ENCODE measurements around the gene FOXO1. TPM values are rescaled to one million over a fixed set of nuclear protein-coding genes. Genes with fewer than 3 reads are reported as not detected.

The FOXO1 gene
- total RNA-seq, 4 donors from 2014 or later: 9.1 to 42.3 (median 14.2) TPM

DNA sequence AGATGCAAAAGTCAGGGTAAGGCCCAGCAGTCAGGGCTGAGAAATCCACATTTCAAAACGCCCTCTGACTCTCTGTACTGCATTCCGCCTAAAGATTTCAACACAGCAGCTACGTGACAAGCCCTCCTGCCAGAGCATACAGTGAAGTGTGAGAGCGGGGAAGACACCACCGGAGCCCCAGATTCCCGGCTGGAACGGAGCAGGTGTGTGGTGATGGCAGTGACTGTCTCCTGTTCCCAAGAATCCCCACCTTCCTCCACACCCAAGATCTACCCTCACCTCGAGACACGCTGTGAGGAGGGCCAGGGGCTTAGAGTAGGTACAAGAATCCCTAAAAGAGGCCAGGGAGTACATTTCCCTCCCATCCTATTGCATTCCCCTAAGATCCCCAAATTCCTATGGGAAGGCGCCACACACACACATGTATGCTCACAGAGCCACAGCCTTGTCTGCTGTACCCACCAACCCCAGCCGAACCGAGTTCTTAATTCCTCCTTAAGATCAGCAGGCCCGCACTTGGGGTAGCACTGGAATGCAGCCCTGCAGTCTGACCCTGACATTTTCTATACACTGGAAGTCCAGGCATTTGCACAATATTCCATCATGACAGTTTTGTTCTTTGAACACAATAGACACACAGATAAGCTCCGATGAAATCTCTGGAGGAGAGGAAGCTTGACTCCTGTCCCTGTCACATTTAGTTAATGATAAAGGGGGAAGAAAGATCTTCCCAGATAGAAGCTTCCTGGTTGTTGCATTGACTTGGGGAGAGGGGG is 102.9 kb downstream of the FOXO1 start:
- WGBS, 2 donors: 73 to 76% methylated on average over 12 to 13 of the region's 14 CpGs
- no peak for DNase-seq
- intact Hi-C loops (cut with DNase I): no loop called here
- Histone ChIP-seq H3K27me3 (no peaks in the 10 kb centered on the region), H3K9me3 (no peaks in the 10 kb centered on the region), H3K4me1 (peaks cover 5 to 84% (median 44%) of the 10 kb centered on the region in 3 donors), H3K4me3 (peak overlapping the region in 1 of 4 donors; percentile 26), H3K27ac (peak overlapping the region in 3 of 4 donors; percentile 6 to 81 (median 66)), H3K36me3 (peaks cover 0 to 20% (median 0%) of the 10 kb centered on the region in 3 donors)
- no peak for TF ChIP-seq POLR2A (IDR thresholded peaks at IDR 0.05)
- TF ChIP-seq, protein P1, sequence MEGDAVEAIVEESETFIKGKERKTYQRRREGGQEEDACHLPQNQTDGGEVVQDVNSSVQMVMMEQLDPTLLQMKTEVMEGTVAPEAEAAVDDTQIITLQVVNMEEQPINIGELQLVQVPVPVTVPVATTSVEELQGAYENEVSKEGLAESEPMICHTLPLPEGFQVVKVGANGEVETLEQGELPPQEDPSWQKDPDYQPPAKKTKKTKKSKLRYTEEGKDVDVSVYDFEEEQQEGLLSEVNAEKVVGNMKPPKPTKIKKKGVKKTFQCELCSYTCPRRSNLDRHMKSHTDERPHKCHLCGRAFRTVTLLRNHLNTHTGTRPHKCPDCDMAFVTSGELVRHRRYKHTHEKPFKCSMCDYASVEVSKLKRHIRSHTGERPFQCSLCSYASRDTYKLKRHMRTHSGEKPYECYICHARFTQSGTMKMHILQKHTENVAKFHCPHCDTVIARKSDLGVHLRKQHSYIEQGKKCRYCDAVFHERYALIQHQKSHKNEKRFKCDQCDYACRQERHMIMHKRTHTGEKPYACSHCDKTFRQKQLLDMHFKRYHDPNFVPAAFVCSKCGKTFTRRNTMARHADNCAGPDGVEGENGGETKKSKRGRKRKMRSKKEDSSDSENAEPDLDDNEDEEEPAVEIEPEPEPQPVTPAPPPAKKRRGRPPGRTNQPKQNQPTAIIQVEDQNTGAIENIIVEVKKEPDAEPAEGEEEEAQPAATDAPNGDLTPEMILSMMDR (IDR thresholded peaks at IDR 0.05): no peak

DNA sequence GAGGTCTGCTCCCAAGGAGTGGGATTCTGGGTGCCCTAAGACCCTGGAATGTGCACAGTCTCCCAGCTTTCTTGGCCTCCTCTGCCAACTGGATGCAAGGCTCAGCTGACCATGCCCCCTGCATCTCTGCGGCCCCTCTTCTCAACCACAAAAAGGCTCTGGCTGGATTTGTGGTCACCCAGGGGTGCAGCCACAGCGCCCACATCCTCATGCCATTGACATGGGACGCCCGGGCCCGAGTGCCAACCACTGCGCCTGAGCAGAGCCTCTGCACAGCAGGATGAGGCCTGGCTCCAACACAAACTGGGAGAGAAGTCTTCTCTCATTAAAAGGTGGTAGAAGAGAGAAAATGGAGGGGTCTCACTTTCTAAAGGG is 103.5 kb downstream of the FOXO1 start:
- Histone ChIP-seq H3K27ac (peak overlapping the region in 3 of 4 donors; percentile 13 to 81 (median 66)), H3K4me3 (no peak overlapping the region), H3K4me1 (peaks cover 5 to 84% (median 38%) of the 10 kb centered on the region in 3 donors), H3K9me3 (no peaks in the 10 kb centered on the region), H3K27me3 (no peaks in the 10 kb centered on the region), H3K36me3 (peaks cover 0 to 20% (median 0%) of the 10 kb centered on the region in 3 donors)
- WGBS, 2 donors: 70% methylated on average over 5 of the region's 6 CpGs; no CpG with 5 or more reads in 1 of the 2 donors
- no peak for DNase-seq
- intact Hi-C loops (cut with DNase I): no loop called here
- TF ChIP-seq, protein P1 (IDR thresholded peaks at IDR 0.05): no peak
- TF ChIP-seq POLR2A (IDR thresholded peaks at IDR 0.05): no peak

DNA sequence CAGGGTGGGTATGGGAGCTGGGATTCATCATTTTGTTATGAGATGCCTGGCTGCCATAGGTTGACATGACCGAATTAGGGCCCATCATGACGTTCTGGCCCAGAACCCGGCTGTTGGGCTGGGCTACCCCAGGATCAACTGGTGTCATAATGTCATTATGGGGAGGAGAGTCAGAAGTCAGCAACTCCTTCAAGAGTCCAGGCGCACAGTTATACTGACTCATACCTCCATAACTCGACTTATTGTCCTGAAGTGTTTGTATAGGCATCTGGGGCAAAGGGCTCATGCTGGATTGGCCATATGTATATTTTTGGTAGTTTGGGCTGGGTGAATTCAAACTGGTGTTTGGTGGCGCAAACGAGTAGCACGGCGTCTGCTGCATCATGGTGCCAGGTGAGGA is 106.5 kb downstream of the FOXO1 start:
- H3K4me3 ChIP-seq: no peak overlapping the region
- peaks cover 5 to 66% (median 28%) of the 10 kb centered on the region in 3 donors for H3K4me1 ChIP-seq
- H3K36me3 ChIP-seq: peaks cover 0 to 20% (median 0%) of the 10 kb centered on the region in 3 donors
- no peaks in the 10 kb centered on the region for H3K9me3 ChIP-seq
- intact Hi-C loops (cut with DNase I): no loop called here
- WGBS, 2 donors: 92 to 96% methylated on average over 7 to 9 of the region's 9 CpGs
- no peak for DNase-seq
- no peaks in the 10 kb centered on the region for H3K27me3 ChIP-seq
- peak overlapping the region in 1 of 4 donors; percentile 31 for H3K27ac ChIP-seq
- no peak for TF ChIP-seq POLR2A (IDR thresholded peaks at IDR 0.05)
- TF ChIP-seq, protein P1 (IDR thresholded peaks at IDR 0.05): no peak

DNA sequence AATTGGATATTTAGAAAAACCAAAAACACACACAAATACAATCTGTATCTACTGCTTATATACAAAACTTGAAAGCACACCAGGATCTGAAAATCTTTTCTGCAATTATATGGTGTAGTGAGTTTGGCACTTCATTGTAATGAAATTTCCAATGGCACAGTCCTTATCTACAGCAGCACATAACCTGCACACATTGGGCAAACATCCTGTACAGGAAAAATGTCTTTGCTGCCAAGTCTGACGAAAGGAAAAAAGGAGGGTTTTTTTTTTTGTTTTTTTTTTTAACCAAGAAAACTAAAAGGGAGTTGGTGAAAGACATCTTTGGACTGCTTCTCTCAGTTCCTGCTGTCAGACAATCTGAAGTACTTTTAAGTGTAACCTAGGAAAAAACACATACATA is 107.8 kb downstream of the FOXO1 start:
- H3K9me3 ChIP-seq: no peaks in the 10 kb centered on the region
- H3K27ac ChIP-seq: peak overlapping the region in 2 of 4 donors; percentile 8 to 30
- TF ChIP-seq, protein P1 (IDR thresholded peaks at IDR 0.05): no peak
- TF ChIP-seq POLR2A (IDR thresholded peaks at IDR 0.05): no peak
- H3K4me3 ChIP-seq: no peak overlapping the region
- intact Hi-C loops (cut with DNase I): no loop called here
- DNase-seq: no peak
- H3K4me1 ChIP-seq: peaks cover 0 to 54% (median 18%) of the 10 kb centered on the region in 3 donors
- peaks cover 0 to 20% (median 0%) of the 10 kb centered on the region in 3 donors for H3K36me3 ChIP-seq
- 24 to 48% methylated on average over 1 of the region's 1 CpG for WGBS, 2 donors
- no peaks in the 10 kb centered on the region for H3K27me3 ChIP-seq

DNA sequence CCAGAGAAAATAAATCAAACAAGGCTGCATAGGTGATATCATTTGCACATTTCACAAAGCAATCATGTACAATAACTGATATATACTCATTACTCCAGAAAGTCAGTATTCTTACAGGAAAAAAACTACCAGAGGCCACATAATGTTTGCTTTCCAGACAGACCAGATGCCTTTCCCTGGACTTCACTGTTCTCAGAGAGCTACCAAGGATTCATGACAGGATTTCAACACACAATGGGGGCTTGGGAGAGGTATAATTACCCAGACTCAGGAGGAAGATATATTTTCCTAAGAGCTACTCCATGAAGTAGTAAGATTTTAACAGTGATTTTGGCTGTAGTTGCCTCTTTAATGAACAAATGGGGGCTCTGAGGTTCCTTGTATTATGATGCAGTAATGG is 110.0 kb downstream of the FOXO1 start:
- no peak overlapping the region for H3K27ac ChIP-seq
- H3K9me3 ChIP-seq: no peaks in the 10 kb centered on the region
- no peaks in the 10 kb centered on the region for H3K27me3 ChIP-seq
- DNase-seq: no peak
- peaks cover 0 to 38% (median 0%) of the 10 kb centered on the region in 3 donors for H3K4me1 ChIP-seq
- intact Hi-C loops (cut with DNase I): no loop called here
- peaks cover 0 to 20% (median 0%) of the 10 kb centered on the region in 3 donors for H3K36me3 ChIP-seq
- H3K4me3 ChIP-seq: no peak overlapping the region
- TF ChIP-seq POLR2A (IDR thresholded peaks at IDR 0.05): no peak
- TF ChIP-seq, protein P1 (IDR thresholded peaks at IDR 0.05): no peak

Measured in esophagus squamous epithelium (tissue), 5 donors.